GM19438 (cell line): Measurements from ENCODE around the gene HNRNPLL.
A peak's percentile ranks its signal among the peaks of the same experiment; 100 is the strongest.
"Not testable (repeated sequence)": the region's sequence is repeated elsewhere in the genome, so short reads cannot be mapped to it uniquely, and the experiment has no call there.

Source experiments
- ATAC-seq: cut with Tn5 transposase; IDR thresholded peaks from one replicate; pipeline ENCODE4 v1.9.1; 2021; ENCODE audit warnings: low read depth; ENCODE audit not compliant: unreplicated experiment

HNRNPLL gene

DNA sequence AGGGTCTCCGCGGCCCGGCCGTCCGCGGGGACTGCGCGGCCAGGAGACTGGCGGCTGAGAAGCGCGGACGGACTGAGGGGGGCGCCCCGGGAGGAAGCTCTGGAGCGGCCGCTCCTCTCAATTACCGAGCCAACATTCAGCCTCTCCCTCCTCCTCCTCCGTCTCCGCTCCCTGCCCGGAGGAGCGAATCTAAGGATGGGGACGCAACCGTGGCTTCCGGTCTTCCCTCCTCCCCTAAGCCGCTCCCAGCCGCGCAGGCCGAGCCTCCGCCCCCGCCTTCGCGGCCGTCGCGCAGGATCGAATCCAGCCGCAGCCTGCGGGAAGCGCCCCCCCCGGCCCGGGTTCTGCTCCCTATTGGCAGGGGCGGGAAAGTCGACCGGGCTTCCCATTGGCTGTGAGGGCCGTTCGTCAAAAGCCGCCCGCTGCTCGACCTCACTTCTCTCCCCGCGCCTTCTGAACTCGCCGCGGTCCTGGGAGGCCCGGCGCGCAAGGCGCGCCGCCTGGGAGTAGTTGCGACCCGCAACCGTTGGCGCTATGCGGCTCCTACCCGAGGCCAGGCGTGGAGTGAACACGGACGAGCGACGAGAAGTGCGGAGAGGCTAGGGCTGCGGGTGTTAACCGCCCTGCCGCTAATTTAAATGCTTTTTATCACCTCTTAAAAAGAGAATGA is at the start of gene HNRNPLL:
TSS of gene HNRNPLL (minus strand) at position 197 of the 670 bp plus-strand sequence. CDS start 302 bp downstream, outside the sequence.
- ATAC-seq: peak; percentile 74

DNA sequence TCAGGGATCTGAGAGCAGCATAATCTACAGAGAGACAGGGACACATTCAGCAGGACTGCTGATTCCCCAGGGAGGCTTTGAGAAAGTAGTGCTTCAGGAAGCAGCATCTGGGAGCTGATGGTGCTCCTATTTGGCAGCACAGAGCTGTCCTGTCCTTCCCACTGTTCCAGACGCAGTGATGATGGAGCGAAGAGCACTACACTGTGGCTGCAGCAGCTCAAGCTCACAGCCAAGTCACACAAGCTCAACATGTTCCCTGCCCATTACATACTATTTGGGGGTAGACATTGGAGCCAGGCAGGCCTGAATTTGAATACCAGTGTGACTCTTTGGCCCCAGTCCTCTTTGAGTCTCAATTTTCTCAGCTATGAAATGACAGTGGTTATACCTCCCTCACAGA is 48.0 kb upstream of the HNRNPLL start:
- no peak for ATAC-seq

DNA sequence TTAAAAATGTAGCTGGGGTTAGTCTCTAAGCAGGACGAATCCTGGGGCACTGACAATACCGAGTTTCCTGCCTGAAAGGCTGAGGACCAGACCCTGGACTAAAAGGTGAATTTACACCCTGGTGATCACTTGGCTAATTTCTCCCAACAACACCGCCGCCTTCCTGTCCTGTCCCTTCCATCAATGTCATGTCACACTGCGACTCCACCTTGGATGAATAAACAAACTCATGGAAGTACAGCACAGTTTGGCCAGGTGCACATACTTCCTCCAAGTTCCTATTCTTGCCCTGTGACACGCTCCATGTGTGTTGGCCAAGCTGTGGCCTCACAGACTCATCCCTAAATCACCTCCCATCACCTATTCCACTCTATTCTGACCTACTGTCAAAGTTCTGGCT is 47.3 kb upstream of the HNRNPLL start:
- ATAC-seq: no peak

DNA sequence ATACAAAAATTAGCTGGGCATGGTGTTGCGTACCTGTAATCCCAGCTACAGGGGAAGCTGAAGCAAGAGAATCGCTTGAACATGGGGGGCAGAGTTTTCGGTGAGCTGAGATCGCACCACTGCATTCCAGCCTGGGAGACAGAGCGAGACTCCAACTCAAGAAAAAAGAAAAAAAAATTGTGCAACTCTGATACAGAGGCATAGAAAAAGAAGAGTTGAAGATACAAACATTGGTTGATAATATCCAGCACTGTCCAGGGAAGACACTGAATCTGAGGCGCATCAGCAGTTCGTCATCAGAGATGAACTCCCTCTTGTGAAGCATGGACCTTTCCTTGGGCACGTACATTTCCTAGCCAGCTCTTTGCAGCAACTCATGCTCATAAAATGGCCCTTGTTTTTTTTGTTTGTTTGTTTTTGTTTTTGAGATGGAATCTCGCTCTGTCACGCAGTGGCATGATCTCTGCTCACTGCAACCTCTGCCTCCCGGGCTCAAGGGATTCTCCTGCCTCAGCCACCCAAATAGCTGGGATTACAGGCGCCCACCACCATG is 46.5 kb upstream of the HNRNPLL start:
- no peak for ATAC-seq

DNA sequence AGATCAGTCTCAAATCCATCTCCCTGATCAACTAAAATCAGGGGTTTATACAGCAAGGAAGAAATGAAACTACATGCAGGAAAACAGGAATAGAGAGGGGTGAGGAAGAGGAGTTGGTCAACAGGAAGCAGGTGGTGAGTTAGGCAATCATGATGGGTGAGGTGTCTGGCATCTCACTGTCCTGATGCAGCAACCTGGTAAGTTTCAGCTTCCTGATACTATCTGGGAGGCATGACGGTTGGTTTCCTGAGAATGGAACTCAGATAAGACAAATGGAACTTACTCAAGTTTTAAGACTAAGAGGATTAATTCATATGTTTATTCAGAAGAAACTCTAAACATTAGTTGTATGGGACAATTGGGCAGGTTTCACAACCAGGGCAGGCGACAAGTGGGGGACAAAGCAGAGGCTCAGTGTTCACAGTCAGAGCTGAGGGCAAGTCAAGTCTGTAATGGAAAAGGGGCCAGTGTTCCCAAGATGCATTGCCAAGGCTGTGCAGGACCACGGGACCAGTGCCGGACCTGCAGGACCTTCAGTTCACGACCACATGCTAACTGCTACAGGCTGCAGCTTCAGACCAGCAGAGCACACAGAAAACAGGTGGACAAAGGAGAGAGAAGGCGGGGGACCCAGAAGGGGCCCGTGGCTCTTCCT is 45.5 kb upstream of the HNRNPLL start:
- ATAC-seq: no peak

DNA sequence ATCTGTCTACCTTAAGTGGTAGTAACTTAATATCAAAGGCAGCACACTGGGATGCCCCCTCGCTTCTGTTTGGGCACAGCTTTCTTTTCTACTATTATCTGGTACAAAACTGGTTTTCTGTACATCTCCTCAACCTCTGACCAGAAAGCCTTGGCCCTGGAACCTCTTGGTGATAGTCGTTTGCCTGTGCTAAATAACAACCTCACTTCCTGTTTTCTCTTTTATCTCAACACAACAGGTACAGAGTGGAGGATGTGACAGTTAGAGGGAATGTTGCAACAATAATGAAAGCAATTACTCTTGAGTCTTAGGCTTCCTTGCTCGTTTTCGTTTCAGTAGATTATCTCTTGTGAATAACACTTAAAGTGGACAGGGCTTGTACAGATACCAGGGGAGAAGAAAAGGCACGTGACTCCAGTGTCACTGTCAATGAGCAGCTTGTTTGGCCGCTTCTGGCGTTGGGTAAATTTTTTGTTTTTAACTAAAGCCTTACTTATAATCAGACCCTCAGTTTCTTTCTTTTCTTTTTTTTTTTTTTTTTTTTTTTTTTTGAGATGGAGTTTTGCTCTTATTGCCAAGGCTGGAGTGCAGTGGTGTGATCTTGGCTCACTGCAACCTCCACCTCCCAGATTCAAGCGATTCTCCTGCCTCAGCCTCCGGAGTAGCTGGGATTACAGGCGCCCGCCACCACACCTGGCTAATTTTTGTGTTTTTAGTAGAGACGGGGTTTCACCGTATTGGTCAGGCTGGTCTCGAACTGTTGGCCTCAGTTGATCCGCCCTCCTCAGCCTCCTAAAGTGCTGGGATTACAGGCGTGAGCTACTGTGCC is 41.2 kb upstream of the HNRNPLL start:
- not testable (repeated sequence) for ATAC-seq

DNA sequence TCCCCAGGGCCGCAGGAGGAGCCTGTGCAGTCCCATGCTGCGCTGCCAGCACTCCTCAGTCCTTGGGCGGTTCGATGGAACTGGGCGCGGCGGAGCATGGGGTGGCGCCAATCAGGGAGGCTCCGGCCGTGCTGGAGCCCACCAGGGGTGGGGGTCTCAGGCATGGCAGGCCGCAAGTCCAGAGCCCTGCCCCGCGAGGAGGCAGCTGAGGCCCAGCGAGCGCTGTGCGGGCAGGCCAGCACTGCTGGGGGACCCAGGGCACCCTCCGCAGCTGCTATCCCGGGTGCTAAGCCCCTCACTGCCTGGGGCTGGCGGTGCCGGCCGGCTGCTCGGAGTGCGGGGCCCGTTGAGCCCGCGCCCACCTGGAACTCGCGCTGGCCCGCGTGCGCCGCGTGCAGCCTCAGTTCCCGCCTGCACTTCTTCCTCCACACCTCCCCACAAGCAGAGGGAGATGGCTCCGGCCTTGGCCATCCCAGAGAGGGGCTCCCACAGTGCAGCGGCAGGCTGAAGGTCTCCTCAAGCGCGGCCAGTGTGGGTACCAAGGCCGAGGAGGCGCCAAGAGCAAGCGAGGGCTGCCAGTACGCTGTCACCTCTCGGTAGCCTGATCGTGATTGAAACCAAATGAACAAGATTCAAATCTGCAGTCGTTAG is 40.4 kb upstream of the HNRNPLL start:
- no peak for ATAC-seq

DNA sequence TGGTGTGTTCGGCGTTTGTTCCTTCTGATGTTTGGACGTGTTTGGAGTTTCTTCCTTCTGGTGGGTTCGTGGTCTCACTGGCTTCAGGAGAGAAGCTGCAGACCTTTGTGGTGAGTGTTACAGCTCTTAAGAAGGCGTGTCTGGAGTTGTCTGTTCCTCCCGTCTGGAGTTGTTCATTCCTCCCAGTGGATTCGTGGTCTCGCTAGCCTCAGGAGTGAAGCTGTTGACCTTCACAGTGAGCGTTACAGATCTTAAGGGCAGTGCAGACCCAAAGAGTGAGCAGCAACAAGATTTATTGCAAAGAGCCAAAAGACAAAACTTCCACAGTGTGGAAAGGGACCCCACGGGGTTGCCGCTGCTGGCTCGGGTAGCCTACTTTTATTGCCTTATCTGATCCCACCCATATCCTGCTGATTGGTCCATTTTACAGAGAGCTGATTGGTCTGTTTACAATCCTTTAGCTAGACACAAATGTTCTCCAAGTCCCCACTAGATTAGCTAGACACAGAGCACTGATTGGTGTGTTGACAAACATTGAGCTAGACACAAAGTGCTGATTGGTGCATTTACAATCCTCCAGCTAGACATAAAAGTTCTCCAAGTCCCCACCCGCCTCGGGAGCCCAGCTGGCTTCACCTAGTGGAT is 39.8 kb upstream of the HNRNPLL start:
- not testable (repeated sequence) for ATAC-seq

DNA sequence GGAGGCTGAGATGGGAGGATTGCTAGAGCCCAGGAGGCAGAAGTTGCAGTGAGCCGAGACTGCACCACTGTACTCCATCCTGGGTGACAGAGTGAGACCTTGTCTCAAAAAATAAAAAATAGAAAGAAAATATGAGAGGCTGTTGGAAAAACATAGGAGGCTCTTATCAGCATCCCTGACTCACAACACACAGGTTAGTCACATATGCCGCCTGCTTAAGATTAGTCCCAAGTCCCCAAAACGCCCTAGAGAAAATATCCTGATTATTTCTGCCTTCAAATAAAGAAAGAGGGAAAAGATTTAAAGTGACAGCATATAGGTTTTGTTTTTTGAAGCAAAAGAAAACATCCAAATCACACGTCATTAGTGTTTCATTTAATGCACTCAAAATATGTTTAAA is 33.3 kb upstream of the HNRNPLL start:
- no peak for ATAC-seq

DNA sequence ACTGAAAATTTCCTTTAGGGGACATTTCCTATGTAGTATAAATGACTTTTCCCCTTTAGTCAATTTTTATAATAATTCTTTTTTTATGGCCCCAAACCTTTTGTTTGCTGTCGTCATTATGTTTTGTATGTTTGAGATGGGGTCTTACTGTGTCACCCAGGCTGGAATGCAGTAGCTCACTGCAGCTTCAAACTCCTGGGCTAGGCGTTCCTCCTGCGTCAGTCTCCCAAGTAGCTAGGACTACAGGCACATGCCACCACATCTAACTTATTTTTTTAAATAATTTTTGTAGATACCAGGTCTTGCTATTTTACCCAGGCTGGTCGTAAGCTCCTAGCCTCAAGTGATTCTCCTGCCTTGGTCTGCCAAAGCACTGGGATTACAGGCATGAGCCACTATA is 32.4 kb upstream of the HNRNPLL start:
- no peak for ATAC-seq

DNA sequence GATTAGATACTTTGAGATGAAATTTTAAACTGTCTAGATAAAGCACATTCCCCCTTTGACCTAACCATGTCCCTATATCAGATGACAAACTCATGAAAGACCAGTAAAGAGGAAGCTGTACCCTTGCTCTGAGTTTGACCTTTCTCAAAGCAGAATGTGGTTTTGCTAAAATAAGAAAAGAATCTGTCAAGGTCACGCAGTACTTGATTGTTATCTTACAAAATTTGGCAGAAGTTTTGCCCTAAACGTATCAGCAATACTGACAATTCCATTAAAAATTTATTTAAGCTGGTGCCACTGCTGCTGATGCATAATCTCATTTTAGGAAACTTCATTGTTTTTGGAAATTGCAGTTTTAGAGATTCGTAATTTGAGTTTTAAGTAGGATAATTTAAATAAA is 32.0 kb upstream of the HNRNPLL start:
- ATAC-seq: peak; percentile 67

DNA sequence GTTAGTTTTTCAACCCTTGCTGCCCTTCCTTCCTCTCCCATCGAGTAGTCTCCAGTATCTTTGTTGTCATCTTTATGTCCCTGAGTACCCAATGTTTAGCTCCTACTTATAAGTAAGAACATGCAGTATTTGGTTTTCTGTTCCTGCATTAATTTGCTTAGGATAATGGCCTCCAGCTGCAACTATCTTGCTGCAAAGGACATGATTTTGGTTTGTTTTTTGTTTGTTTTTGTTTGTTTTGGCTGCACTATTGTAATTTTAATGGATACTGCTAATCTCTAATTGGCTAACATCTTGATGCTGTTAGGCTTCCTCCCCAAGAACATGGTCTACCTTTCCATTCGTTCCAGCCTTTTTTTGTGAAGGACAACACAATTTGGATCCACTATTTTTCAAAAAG is 31.2 kb upstream of the HNRNPLL start:
- ATAC-seq: no peak

DNA sequence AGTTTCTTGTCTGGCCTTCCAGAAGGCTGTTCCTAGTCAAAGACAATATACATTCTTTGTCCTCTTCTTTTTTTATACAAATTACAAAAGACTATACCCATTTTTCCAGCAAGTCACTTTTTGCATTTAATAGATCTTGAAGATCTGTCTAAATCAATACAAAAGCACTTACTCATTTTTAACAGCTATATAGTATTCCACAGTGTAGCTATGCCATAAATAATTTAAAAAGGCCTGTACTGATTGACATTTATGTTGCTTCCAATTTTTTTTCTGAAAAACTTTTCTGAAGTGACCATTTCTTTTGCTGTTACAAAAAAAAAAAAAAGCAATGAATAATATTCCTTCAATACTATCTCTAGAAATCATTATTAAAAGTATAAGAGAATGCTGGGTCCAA is 30.3 kb upstream of the HNRNPLL start:
- ATAC-seq: no peak

DNA sequence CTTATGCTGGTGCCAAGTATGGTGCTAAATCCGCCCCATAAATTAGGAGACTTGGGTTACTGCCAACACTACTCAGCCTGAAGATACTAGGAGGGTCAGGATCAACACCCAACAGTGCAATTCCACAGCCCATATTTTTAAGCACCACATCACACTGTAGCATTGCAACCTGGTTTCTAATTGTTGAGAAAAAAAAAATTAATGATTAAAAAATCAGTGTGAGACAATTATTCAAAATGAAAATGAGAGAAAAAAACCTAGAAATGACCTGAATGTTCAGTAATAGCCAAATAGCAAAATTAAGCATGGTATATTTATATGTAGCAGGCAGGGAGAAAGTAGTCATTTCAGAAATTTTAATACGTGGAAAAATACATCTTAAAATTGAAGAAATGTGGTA is 29.2 kb upstream of the HNRNPLL start:
- ATAC-seq: no peak

DNA sequence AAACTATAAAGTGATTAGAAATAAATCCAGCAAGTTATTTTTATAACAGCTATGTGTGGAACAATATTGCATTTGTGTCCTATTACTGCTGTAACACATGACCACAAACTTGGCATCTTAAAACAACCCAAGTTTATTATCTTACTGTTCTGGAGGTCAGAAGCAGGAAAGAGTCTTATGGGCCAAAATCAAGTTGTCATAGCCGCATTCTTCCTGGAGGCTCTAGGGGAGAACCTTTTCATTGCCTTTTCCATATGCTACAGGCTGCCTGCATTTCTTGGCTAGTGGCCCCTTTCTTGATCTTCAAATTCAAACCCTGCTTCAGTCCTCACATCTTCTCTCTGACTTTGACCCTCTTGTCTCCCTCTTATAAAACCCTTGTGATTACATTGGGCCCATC is 27.0 kb upstream of the HNRNPLL start:
- no peak for ATAC-seq

DNA sequence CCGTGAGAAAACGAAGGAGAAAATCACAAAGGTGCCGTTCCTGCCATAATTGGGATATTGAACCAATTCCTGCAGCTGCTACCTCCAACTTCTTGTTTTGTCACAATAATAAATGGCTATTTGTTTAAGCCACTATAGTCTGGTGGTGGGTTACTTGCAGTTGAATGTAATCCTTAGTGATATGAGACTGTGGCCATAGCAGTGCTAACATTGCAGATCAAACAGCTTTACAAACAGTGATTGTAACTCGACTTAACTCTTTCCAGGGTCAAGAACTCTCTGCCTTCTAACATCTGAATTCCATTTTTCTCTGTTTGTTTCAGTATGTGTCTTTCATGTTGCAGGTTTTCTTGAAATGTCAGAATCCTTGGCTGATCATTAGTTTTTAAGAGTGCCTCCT is 24.7 kb upstream of the HNRNPLL start:
- no peak for ATAC-seq

DNA sequence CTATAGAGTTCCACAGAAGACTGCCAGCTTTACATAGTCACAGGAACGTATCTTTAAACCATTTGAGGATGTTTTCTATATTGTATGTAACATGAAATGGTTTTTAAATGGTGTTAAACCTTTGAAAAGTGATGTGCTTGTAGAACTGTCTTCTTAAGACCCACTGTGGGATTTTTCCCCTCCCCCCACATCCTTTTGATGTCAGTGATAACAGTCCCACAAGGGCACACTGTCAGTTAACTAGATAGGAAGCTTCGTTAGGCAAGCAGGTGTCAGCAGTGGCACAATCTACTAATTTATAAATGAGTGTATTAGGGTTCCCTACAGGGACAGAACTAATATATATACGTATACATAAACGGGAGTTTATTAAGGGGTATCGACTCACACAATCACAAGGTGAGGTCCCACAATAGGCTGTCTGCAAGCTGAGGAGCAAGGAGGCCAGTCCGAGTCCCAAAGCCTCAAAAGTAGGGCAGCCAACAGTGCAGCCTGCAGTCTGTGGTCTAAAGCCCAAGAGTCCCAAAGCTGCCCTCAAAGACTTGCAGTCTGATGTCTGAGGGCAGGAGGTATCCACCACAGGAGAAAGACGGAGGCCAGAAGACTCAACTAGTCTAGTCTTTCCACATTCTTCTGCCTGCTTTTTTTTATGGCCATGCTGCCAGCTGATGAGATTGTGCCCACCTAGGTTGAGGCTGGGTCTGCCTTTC is 23.8 kb upstream of the HNRNPLL start:
- no peak for ATAC-seq

DNA sequence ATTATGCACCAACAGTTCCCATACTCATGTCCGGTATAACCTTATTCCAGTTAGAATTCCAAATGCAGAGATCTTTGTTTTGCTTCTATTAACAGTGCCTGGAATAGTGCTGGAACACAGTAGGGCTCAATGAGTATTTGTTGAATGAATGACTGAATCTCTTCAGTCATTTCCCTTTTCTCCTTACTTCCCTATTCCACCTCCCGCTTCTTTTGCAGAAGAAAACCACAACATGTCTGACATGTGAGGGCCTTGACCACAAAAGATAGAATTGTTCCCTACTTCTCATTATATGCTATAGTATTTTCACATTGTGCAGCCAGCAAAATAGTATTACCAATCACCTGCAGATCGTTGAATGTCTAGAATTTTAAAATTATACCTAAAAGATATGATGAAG is 19.5 kb upstream of the HNRNPLL start:
- ATAC-seq: no peak

DNA sequence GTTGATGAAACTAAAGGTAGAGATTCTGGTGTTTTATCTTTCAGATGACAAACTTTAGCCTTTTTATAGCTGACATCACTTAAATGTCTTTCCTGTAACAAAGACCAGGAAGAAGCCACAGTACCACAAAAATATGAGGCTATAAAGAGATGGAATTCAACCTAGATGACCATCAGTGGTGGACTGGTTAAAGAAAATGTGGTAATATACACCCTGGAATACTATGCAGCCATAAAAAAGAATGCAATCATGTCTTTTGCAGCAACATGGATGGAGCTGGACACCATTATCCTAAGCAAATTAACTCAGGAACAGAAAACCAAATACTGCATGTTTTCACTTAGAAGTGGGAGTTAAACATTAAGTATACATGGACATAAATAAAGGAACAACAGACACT is 18.3 kb upstream of the HNRNPLL start:
- no peak for ATAC-seq
